GM12878 (cell line): ENCODE measurements around the gene ZNF462. TPM values are rescaled to one million over a fixed set of nuclear protein-coding genes. Genes with fewer than 3 reads are reported as not detected.

Experiments used
- ASH2L ChIP-seq: fragments of 300-600, 200-600 bp; sonication (generic); IDR thresholded peaks from 2 replicates; pipeline ENCODE4 v1.6.1; 2017; ENCODE audit warnings: low read depth, mild to moderate bottlenecking, borderline replicate concordance
- BCL11A ChIP-seq: IDR thresholded peaks from 2 replicates; pipeline ENCODE4 v1.6.1; 2011; ENCODE audit warnings: low read depth, low read length
- CBFB ChIP-seq: IDR thresholded peaks from 2 replicates; pipeline ENCODE4 v1.6.1; 2016; ENCODE audit warnings: antibody characterized with exemption, low read depth
- DPF2 ChIP-seq: fragments of 450-650 bp; IDR thresholded peaks from 2 replicates; pipeline ENCODE4 v1.6.1; 2017; ENCODE audit warnings: mild to moderate bottlenecking
- EGR1 ChIP-seq, 2 experiments: IDR thresholded peaks; 1 replicate in 1 of 2; 2 replicates in 1 of 2; pipeline ENCODE4 v1.6.1; 2011 to 2012; ENCODE audit warnings: low read depth in 2 of 2, low read length in 2 of 2, borderline replicate concordance in 1 of 2, mild to moderate bottlenecking in 1 of 2, moderate library complexity in 1 of 2
- JUNB ChIP-seq: IDR thresholded peaks from 2 replicates; pipeline ENCODE4 v1.6.1; 2016; ENCODE audit warnings: antibody characterized with exemption, mild to moderate bottlenecking
- KDM1A ChIP-seq: fragments of 200-600 bp; sonication (generic); IDR thresholded peaks from 2 replicates; pipeline ENCODE4 v1.6.1; 2016; ENCODE audit warnings: borderline replicate concordance
- KLF5 ChIP-seq: fragments of 450-650 bp; IDR thresholded peaks from 2 replicates; pipeline ENCODE4 v1.6.1; 2014; ENCODE audit warnings: mild to moderate bottlenecking; ENCODE audit not compliant: partially characterized antibody
- LARP7 ChIP-seq: fragments of 450-650 bp; IDR thresholded peaks from 2 replicates; pipeline ENCODE4 v1.6.1; 2017; ENCODE audit warnings: mild to moderate bottlenecking
- MTA2 ChIP-seq: fragments of 450-650 bp; IDR thresholded peaks from 2 replicates; pipeline ENCODE4 v1.6.1; 2016; ENCODE audit warnings: low read depth, mild to moderate bottlenecking, moderate library complexity
- NFXL1 ChIP-seq: fragments of 450-650 bp; IDR thresholded peaks from 2 replicates; pipeline ENCODE4 v1.6.1; 2017; ENCODE audit warnings: antibody characterized with exemption, mild to moderate bottlenecking, borderline replicate concordance
- NFYA ChIP-seq: IDR thresholded peaks from 2 replicates; pipeline ENCODE4 v1.6.1; 2011; ENCODE audit warnings: low read depth, mild to moderate bottlenecking, low read length, improper control_type of control experiment, borderline replicate concordance
- NR2F1 ChIP-seq: fragments of 450-650 bp; conservative IDR thresholded peaks from 2 replicates; pipeline ENCODE4 v1.6.1; 2017; ENCODE audit warnings: mild to moderate bottlenecking
- NRF1 ChIP-seq: conservative IDR thresholded peaks from 2 replicates; pipeline ENCODE4 v1.6.1; 2011; ENCODE audit warnings: mild to moderate bottlenecking, low read depth, low read length, improper control_type of control experiment
- POLR2AphosphoS2 ChIP-seq: IDR thresholded peaks from 2 replicates; pipeline ENCODE4 v1.6.1; 2011; ENCODE audit warnings: low read depth, mild to moderate bottlenecking, low read length, improper control_type of control experiment, moderate library complexity
- ZZZ3 ChIP-seq: IDR thresholded peaks from 2 replicates; pipeline ENCODE4 v1.6.1; 2011; ENCODE audit warnings: low read depth; ENCODE audit not compliant: control insufficient read depth, insufficient read length
- polyA plus RNA-seq, 11 experiments: library from polyadenylated mRNA; depleted of rRNA in 4 of 11; unstranded in 6 of 11; stranded (reverse) in 5 of 11; fragments of >200 nt; fragmentation: Nextera tagmentation in 4 of 11; fragmentation: Illumina TruSeq in 1 of 11; extraction: Ambion mirVana in 4 of 11; extraction: Trizol in 1 of 11; gene quantifications; 1 replicate in 1 of 11; 2 replicates in 10 of 11; pipeline versions ENCODE4 v1.2.1 to v1.2.3, GENCODE V29; 2011 to 2016; ENCODE audit warnings: inconsistent platforms in 2 of 11, missing spikeins in 2 of 11, low read depth in 1 of 11
- total RNA-seq, 4 experiments: library from RNA; depleted of rRNA in 3 of 4; stranded (reverse); fragments of >200 nt in 3 of 4; fragmentation: Illumina TruSeq in 1 of 4; extraction: Trizol in 1 of 4; gene quantifications; 2 replicates each; pipeline versions ENCODE4 v1.2.1 to v1.2.3, GENCODE V29; 2013 to 2021
- TF ChIP-seq, protein P1 (sequence below): IDR thresholded peaks from 2 replicates; pipeline ENCODE4 v1.6.1; 2012; ENCODE audit warnings: improper control_type of control experiment, low read depth, low read length; ENCODE audit not compliant: insufficient replicate concordance
- TF ChIP-seq, protein P2 (sequence below): fragments of 450-650 bp; IDR thresholded peaks from 2 replicates; pipeline ENCODE4 v1.6.1; 2016; ENCODE audit warnings: mild to moderate bottlenecking
- TF ChIP-seq, protein P3 (sequence below): fragments of 450-650 bp; IDR thresholded peaks from 2 replicates; pipeline ENCODE4 v1.6.1; 2017; ENCODE audit warnings: mild to moderate bottlenecking
- TF ChIP-seq, protein P4 (sequence below): IDR thresholded peaks from 2 replicates; pipeline ENCODE4 v1.6.1; 2011; ENCODE audit warnings: borderline replicate concordance, low read depth, mild to moderate bottlenecking, moderate library complexity, low read length; ENCODE audit not compliant: insufficient read depth, poor library complexity, severe bottlenecking

Gene ZNF462
- total and polyA plus RNA-seq, 10 of the 15 experiments (the other 5 are each of a cell fraction or from before 2014, with no cell fraction given) = 0.27 to 13.7 (median 0.55) TPM

DNA sequence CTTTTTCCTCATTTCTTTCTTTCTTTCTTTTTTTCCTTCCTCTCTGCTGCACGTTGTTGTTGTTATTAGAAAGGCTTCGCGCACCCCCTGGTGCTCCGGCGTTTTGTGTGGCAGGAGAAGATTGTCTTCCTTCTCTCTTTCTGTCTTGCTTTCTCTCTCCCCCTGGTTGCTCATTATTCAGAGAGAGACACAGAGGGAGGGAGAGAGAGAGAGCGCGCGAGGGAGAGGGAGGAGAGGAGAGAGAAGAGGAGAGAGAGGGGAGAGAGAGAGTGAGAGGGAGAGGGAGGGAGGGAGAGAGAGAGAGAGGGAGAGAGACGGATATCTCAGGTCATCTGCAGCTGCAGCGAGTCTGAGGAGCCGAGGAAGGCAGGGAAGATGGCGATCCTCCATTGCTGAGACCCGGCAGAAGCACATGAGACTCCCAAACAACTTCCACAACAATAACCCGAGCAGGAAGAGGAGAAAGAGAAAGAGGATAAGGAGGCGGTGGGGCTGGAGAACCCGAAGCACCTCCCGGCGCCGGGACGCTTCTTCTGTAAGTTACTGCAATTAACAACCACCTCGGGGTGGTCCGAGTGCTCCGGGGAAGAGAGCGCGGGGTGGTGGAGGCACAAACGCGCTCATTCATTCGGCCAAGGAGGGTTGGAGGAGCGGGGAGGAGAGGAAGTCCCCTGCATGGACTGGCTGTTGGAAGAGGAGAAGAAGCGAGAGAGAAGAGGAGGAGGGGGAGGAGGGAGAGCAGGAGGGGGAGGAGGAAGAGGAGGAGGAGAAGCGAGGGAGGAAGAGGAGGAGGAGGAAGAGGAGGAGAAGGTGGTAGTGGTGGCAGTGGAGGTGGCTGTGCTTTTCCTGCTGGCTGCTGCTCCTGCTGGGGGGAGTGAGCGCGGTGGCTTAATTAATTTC lies at the start of gene ZNF462 (continued):
- TF ChIP-seq NRF1 = no peak
- TF ChIP-seq CBFB = no peak
- TF ChIP-seq NFXL1 = peak; percentile 100
- TF ChIP-seq, protein P1, sequence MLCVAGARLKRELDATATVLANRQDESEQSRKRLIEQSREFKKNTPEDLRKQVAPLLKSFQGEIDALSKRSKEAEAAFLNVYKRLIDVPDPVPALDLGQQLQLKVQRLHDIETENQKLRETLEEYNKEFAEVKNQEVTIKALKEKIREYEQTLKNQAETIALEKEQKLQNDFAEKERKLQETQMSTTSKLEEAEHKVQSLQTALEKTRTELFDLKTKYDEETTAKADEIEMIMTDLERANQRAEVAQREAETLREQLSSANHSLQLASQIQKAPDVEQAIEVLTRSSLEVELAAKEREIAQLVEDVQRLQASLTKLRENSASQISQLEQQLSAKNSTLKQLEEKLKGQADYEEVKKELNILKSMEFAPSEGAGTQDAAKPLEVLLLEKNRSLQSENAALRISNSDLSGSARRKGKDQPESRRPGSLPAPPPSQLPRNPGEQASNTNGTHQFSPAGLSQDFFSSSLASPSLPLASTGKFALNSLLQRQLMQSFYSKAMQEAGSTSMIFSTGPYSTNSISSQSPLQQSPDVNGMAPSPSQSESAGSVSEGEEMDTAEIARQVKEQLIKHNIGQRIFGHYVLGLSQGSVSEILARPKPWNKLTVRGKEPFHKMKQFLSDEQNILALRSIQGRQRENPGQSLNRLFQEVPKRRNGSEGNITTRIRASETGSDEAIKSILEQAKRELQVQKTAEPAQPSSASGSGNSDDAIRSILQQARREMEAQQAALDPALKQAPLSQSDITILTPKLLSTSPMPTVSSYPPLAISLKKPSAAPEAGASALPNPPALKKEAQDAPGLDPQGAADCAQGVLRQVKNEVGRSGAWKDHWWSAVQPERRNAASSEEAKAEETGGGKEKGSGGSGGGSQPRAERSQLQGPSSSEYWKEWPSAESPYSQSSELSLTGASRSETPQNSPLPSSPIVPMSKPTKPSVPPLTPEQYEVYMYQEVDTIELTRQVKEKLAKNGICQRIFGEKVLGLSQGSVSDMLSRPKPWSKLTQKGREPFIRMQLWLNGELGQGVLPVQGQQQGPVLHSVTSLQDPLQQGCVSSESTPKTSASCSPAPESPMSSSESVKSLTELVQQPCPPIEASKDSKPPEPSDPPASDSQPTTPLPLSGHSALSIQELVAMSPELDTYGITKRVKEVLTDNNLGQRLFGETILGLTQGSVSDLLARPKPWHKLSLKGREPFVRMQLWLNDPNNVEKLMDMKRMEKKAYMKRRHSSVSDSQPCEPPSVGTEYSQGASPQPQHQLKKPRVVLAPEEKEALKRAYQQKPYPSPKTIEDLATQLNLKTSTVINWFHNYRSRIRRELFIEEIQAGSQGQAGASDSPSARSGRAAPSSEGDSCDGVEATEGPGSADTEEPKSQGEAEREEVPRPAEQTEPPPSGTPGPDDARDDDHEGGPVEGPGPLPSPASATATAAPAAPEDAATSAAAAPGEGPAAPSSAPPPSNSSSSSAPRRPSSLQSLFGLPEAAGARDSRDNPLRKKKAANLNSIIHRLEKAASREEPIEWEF = no peak
- TF ChIP-seq NR2F1 = no peak
- no peak for TF ChIP-seq ASH2L
- no peak for TF ChIP-seq DPF2
- no peak for TF ChIP-seq KDM1A
- TF ChIP-seq EGR1 (IDR thresholded peaks at IDR 0.05; ENCODE audit: borderline replicate concordance in 1 of 2, low read depth in 2 of 2, low read length in 2 of 2) = no peak
- TF ChIP-seq KLF5 = no peak
- TF ChIP-seq, protein P2, sequence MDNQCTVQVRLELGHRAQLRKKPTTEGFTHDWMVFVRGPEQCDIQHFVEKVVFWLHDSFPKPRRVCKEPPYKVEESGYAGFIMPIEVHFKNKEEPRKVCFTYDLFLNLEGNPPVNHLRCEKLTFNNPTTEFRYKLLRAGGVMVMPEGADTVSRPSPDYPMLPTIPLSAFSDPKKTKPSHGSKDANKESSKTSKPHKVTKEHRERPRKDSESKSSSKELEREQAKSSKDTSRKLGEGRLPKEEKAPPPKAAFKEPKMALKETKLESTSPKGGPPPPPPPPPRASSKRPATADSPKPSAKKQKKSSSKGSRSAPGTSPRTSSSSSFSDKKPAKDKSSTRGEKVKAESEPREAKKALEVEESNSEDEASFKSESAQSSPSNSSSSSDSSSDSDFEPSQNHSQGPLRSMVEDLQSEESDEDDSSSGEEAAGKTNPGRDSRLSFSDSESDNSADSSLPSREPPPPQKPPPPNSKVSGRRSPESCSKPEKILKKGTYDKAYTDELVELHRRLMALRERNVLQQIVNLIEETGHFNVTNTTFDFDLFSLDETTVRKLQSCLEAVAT = peak; percentile 84
- TF ChIP-seq JUNB = no peak
- no peak for TF ChIP-seq POLR2AphosphoS2
- TF ChIP-seq, protein P3, sequence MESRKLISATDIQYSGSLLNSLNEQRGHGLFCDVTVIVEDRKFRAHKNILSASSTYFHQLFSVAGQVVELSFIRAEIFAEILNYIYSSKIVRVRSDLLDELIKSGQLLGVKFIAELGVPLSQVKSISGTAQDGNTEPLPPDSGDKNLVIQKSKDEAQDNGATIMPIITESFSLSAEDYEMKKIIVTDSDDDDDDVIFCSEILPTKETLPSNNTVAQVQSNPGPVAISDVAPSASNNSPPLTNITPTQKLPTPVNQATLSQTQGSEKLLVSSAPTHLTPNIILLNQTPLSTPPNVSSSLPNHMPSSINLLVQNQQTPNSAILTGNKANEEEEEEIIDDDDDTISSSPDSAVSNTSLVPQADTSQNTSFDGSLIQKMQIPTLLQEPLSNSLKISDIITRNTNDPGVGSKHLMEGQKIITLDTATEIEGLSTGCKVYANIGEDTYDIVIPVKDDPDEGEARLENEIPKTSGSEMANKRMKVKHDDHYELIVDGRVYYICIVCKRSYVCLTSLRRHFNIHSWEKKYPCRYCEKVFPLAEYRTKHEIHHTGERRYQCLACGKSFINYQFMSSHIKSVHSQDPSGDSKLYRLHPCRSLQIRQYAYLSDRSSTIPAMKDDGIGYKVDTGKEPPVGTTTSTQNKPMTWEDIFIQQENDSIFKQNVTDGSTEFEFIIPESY = no peak
- TF ChIP-seq ZZZ3 = peak; percentile 47
- TF ChIP-seq NFYA = no peak
- no peak for TF ChIP-seq BCL11A
- no peak for TF ChIP-seq MTA2
- TF ChIP-seq, protein P4, sequence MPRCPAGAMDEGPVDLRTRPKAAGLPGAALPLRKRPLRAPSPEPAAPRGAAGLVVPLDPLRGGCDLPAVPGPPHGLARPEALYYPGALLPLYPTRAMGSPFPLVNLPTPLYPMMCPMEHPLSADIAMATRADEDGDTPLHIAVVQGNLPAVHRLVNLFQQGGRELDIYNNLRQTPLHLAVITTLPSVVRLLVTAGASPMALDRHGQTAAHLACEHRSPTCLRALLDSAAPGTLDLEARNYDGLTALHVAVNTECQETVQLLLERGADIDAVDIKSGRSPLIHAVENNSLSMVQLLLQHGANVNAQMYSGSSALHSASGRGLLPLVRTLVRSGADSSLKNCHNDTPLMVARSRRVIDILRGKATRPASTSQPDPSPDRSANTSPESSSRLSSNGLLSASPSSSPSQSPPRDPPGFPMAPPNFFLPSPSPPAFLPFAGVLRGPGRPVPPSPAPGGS = no peak
- TF ChIP-seq LARP7 = no peak
